GM12892 (cell line): ENCODE data around the gene BNIP3.

Source experiments
- POLR2A ChIP-seq: IDR thresholded peaks from 2 replicates; pipeline ENCODE4 v1.6.1; 2011; ENCODE audit warnings: low read depth, low read length, control low read depth
- POLR2AphosphoS5 ChIP-seq: IDR thresholded peaks from 2 replicates; pipeline ENCODE4 v1.6.1; 2011; ENCODE audit warnings: low read depth, low read length, control low read depth
- TAF1 ChIP-seq: IDR thresholded peaks from 2 replicates; pipeline ENCODE4 v1.6.1; 2011; ENCODE audit warnings: low read depth, mild to moderate bottlenecking, control low read depth, low read length, borderline replicate concordance

- no peak for TF ChIP-seq POLR2AphosphoS5
- TF ChIP-seq POLR2A, result no peak
- no peak for TF ChIP-seq TAF1
Measured at GRCh38 chr10:131978851-131979250, 2.9 kb downstream of the BNIP3 start.
